Measurements from ENCODE around the gene PCDHA4.
"Not testable (repeated sequence)": the region's sequence is repeated elsewhere in the genome, so short reads cannot be mapped to it uniquely, and the experiment has no call there.

DNA sequence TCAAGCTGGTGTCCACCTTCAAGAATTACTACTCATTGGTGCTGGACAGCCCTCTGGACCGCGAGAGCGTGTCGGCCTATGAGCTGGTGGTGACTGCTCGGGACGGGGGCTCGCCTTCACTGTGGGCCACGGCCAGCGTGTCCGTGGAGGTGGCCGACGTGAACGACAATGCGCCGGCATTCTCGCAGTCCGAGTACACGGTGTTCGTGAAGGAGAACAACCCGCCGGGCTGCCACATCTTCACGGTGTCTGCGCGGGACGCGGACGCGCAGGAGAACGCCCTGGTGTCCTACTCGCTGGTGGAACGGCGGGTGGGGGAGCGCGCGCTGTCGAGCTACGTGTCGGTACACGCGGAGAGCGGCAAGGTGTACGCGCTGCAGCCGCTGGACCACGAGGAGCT, 4.5 kb upstream of the PCDHA4 start:
- TF ChIP-seq, protein P1, sequence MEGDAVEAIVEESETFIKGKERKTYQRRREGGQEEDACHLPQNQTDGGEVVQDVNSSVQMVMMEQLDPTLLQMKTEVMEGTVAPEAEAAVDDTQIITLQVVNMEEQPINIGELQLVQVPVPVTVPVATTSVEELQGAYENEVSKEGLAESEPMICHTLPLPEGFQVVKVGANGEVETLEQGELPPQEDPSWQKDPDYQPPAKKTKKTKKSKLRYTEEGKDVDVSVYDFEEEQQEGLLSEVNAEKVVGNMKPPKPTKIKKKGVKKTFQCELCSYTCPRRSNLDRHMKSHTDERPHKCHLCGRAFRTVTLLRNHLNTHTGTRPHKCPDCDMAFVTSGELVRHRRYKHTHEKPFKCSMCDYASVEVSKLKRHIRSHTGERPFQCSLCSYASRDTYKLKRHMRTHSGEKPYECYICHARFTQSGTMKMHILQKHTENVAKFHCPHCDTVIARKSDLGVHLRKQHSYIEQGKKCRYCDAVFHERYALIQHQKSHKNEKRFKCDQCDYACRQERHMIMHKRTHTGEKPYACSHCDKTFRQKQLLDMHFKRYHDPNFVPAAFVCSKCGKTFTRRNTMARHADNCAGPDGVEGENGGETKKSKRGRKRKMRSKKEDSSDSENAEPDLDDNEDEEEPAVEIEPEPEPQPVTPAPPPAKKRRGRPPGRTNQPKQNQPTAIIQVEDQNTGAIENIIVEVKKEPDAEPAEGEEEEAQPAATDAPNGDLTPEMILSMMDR (IDR thresholded peaks at IDR 0.05): not testable (repeated sequence)
- not testable (repeated sequence) for TF ChIP-seq POLR2A (IDR thresholded peaks at IDR 0.05)
